Panc1 (cell line): ENCODE measurements around the gene MOXD1. TPM values are rescaled to one million over a fixed set of nuclear protein-coding genes. Genes with fewer than 3 reads are reported as not detected.

Experiments
- ATAC-seq: fragments of 200-7000 bp; cut with Tn5 transposase; 2 replicates; pipeline ENCODE4 v1.9.1; 2020; ENCODE audit warnings: mild to moderate bottlenecking, moderate library complexity
- BruUV-seq: library from RNA; stranded (reverse); fragments of 400-500 nt; replicated peaks from 2 replicates; lab custom pipeline; 2021; lab: Mats Ljungman, UMichigan
- CTCF ChIA-PET: fragments of 300-600 bp; sonication (Branson Sonifier 250); formaldehyde crosslinking; loops from one replicate; lab custom pipeline; 2022; ENCODE audit warnings: antibody characterized with exemption; lab: Charles Lee
- POLR2A ChIA-PET: fragments of 300-600 bp; sonication (Branson Sonifier 250); formaldehyde crosslinking; loops from one replicate; lab custom pipeline; 2022; ENCODE audit warnings: antibody characterized with exemption; lab: Charles Lee
- DNase-seq: peaks from one replicate; pipeline ENCODE4 v3.0.0-alpha.2; 2010; ENCODE audit warnings: low read depth, low spot score
- H3K27ac ChIP-seq: 2 replicates; pipeline ENCODE4 v1.5.1; 2011; ENCODE audit warnings: mild to moderate bottlenecking, low read length, inconsistent platforms
- H3K27me3 ChIP-seq: fragments of 200-500 bp; sonication (Bioruptor generic); 2 replicates; pipeline ENCODE4 v1.6.0; 2014; ENCODE audit warnings: low read length, inconsistent platforms; ENCODE audit not compliant: control insufficient read depth, insufficient read depth
- H3K36me3 ChIP-seq: fragments of 200-500 bp; sonication (Bioruptor generic); 2 replicates; pipeline ENCODE4 v1.5.1; 2014; ENCODE audit warnings: inconsistent platforms, mild to moderate bottlenecking, low read length, moderate library complexity; ENCODE audit not compliant: control insufficient read depth, insufficient read depth
- H3K4me1 ChIP-seq: 2 replicates; pipeline ENCODE4 v1.5.1; 2011; ENCODE audit warnings: inconsistent platforms, mild to moderate bottlenecking, low read length, moderate library complexity; ENCODE audit not compliant: control insufficient read depth, insufficient read depth
- H3K4me3 ChIP-seq, 2 experiments: 2 replicates each; pipeline ENCODE4 v1.5.1; 2011 to 2012; ENCODE audit warnings: low read depth in 2 of 2, low read length in 2 of 2, mild to moderate bottlenecking in 2 of 2, inconsistent platforms in 1 of 2, moderate library complexity in 1 of 2
- H3K9me3 ChIP-seq: fragments of 200-500 bp; sonication (Bioruptor generic); 2 replicates; pipeline ENCODE4 v1.5.1; 2014; ENCODE audit warnings: low read depth, mild to moderate bottlenecking, inconsistent platforms, low read length, moderate library complexity; ENCODE audit not compliant: control insufficient read depth, insufficient read depth
- CTCF ChIP-seq: fragments of 450-650 bp; IDR thresholded peaks from 2 replicates; pipeline ENCODE4 v1.5.1; 2017; ENCODE audit warnings: mild to moderate bottlenecking
- POLR2AphosphoS5 ChIP-seq: IDR thresholded peaks from 2 replicates; pipeline ENCODE4 v1.6.1; 2012; ENCODE audit warnings: mild to moderate bottlenecking, low read depth, low read length, moderate library complexity
- REST ChIP-seq, 2 experiments: IDR thresholded peaks; 2 replicates each; pipeline ENCODE4 v1.6.1; 2011 to 2012; ENCODE audit warnings: low read depth in 2 of 2, control low read depth in 1 of 2, low read length in 1 of 2, mild to moderate bottlenecking in 1 of 2, moderate library complexity in 1 of 2; ENCODE audit not compliant: insufficient read depth in 1 of 2
- SIN3A ChIP-seq: IDR thresholded peaks from 2 replicates; pipeline ENCODE4 v1.6.1; 2012; ENCODE audit warnings: low read depth, mild to moderate bottlenecking, low read length, moderate library complexity, borderline replicate concordance; ENCODE audit not compliant: insufficient read depth
- TCF7L2 ChIP-seq: IDR thresholded peaks from 2 replicates; pipeline ENCODE4 v1.6.1; 2011; ENCODE audit warnings: mild to moderate bottlenecking, low read depth, low read length, inconsistent platforms
- in situ Hi-C: cut with HindIII; loops from 2 replicates; pipeline ENCODE4 v1.10.0; 2016; ENCODE audit warnings: low sequenced_read_pairs, low pct_unique_long_range_greater_than_20kb
- intact Hi-C: fragments of 100-400 bp; cut with micrococcal nuclease; formaldehyde crosslinking; loops from one replicate; pipeline ENCODE4 v1.10.0; 2022; ENCODE audit not compliant: unreplicated experiment
- total RNA-seq: library from RNA; stranded (reverse); gene quantifications from one replicate; pipeline ENCODE4 v1.2.1, GENCODE V29; 2021; ENCODE audit not compliant: unreplicated experiment

Gene MOXD1
- total RNA-seq, 1 experiment from 2014 or later = 0.21 TPM

GRCh38 chr6:132253906-132254305 lies 147.4 kb downstream of the MOXD1 start:
- CTCF ChIA-PET = no interaction called here
- intact Hi-C loops (no loop called here), in situ Hi-C loops (no loop called here)

GRCh38 chr6:132253211-132253610 lies 148.1 kb downstream of the MOXD1 start:
- intact Hi-C loops (no loop called here), in situ Hi-C loops (no loop called here)
- Histone ChIP-seq H3K27ac (no peak overlapping the region), H3K9me3 (no peaks in the 10 kb centered on the region), H3K4me3 (no peak overlapping the region), H3K4me1 (no peaks in the 10 kb centered on the region), H3K27me3 (no peaks in the 10 kb centered on the region), H3K36me3 (no peaks in the 10 kb centered on the region)
- ATAC-seq = no peak
- no TSS peak for BruUV-seq
- CTCF ChIA-PET = no interaction called here
- POLR2A ChIA-PET = no interaction called here
- no peak for TF ChIP-seq SIN3A
- no peak for TF ChIP-seq TCF7L2
- DNase-seq = no peak

More at GRCh38 chr6:132253906-132254305, 147.4 kb downstream of the MOXD1 start:
- H3K36me3 ChIP-seq = no peaks in the 10 kb centered on the region
- H3K27me3 ChIP-seq = no peaks in the 10 kb centered on the region
- TF ChIP-seq POLR2AphosphoS5 (no peak), SIN3A (no peak), CTCF (no peak), TCF7L2 (no peak), REST (IDR thresholded peaks at IDR 0.05; ENCODE audit: insufficient read depth in 1 of 2, low read depth in 2 of 2, low read length in 1 of 2) (no peak)
- H3K27ac ChIP-seq = no peak overlapping the region
- H3K4me3 ChIP-seq = no peak overlapping the region
- H3K9me3 ChIP-seq = no peaks in the 10 kb centered on the region
- no peak for ATAC-seq
- BruUV-seq = no TSS peak
- no peak for DNase-seq
- no peaks in the 10 kb centered on the region for H3K4me1 ChIP-seq
- POLR2A ChIA-PET = no interaction called here

- TF ChIP-seq REST (IDR thresholded peaks at IDR 0.05; ENCODE audit: insufficient read depth in 1 of 2, low read depth in 2 of 2, low read length in 1 of 2) = no peak
- intact Hi-C loops = no loop called here
- Histone ChIP-seq H3K27ac (no peak overlapping the region), H3K36me3 (no peaks in the 10 kb centered on the region), H3K9me3 (no peaks in the 10 kb centered on the region), H3K4me3 (no peak overlapping the region), H3K27me3 (no peaks in the 10 kb centered on the region), H3K4me1 (no peaks in the 10 kb centered on the region)
- no peak for ATAC-seq
- in situ Hi-C loops = no loop called here
- BruUV-seq = no TSS peak
- ChIA-PET POLR2A (no interaction called here), CTCF (no interaction called here)
- DNase-seq = no peak
These were observed 149.2 kb downstream of the MOXD1 start for GRCh38 chr6:132252113-132252512.
